Psoas muscle (tissue), 8 donors: Measurements from ENCODE around the gene PPP2R5A. TPM values are rescaled to one million over a fixed set of nuclear protein-coding genes. Genes with fewer than 3 reads are reported as not detected.
A peak's percentile ranks its signal among the peaks of the same experiment; 100 is the strongest.

Experiments
- ATAC-seq, 4 donors: fragments of 200-7000 bp; cut with Tn5 transposase; one replicate each; pipeline ENCODE4 v1.9.1; 2020; ENCODE audit warnings: moderate library complexity in 3 of 4, mild to moderate bottlenecking in 2 of 4
- DNase-seq, 2 donors: peaks; one replicate each; pipeline ENCODE4 v3.0.0-alpha.2; 2020
- H3K27ac ChIP-seq: fragments of 200-600 bp; one replicate; pipeline ENCODE4 v1.8.0; 2022
- H3K27me3 ChIP-seq, 3 donors: fragments of 200-600 bp in 1 of 3; one replicate each; pipeline versions ENCODE4 v1.6.1 to v1.8.0; 2013 to 2022; ENCODE audit warnings: low read length in 2 of 3, mild to moderate bottlenecking in 2 of 3, moderate library complexity in 1 of 3; ENCODE audit not compliant: insufficient read depth in 3 of 3
- H3K36me3 ChIP-seq, 2 donors: fragments of 200-600 bp in 1 of 2; one replicate each; pipeline versions ENCODE4 v1.6.1 to v1.8.0; 2013 to 2022; ENCODE audit warnings: low read depth in 1 of 2, mild to moderate bottlenecking in 1 of 2, moderate library complexity in 1 of 2; ENCODE audit not compliant: insufficient read depth in 1 of 2
- H3K4me1 ChIP-seq: fragments of 200-600 bp; one replicate; pipeline ENCODE4 v1.8.0; 2022
- H3K4me3 ChIP-seq: fragments of 200-600 bp; one replicate; pipeline ENCODE4 v1.8.0; 2022; ENCODE audit warnings: mild to moderate bottlenecking
- H3K9me3 ChIP-seq: fragments of 200-600 bp; one replicate; pipeline ENCODE4 v1.8.0; 2022
- WGBS, 3 donors: extraction: QIAGEN DNeasy Blood & Tissue Kit; methylation state at CpG; one replicate each; pipeline versions ENCODE4 v1.1.6 to v1.1.7; 2013; 5-methylcytosine and 5-hydroxymethylcytosine counted together
- intact Hi-C, 2 donors: fragments of 100-400 bp; cut with DNase I; formaldehyde crosslinking; loops; one replicate each; pipeline versions ENCODE4 v1.11.0 to v1.14.2; 2022
- polyA plus RNA-seq, 3 donors: library from polyadenylated mRNA; stranded (reverse); fragments of 200-250 nt; gene quantifications; one replicate each; pipeline ENCODE4 v1.2.3, GENCODE V29; 2013
- total RNA-seq, 4 donors: library from RNA; stranded (reverse); fragmentation: NEBNext Ultra II Directional in 2 of 4; extraction: Animal tissue kit (Norgen Biotek cat#: 25700) in 2 of 4; gene quantifications; one replicate each; pipeline versions ENCODE4 v1.2.1 to v1.2.4, GENCODE V29; 2021 to 2023
- TF ChIP-seq, protein P1 (sequence below): fragments of 200-600 bp; IDR thresholded peaks from one replicate; pipeline ENCODE4 v1.8.0; 2022; ENCODE audit warnings: antibody characterized with exemption
- donor health status: healthy with polysubstance abuse.
- donor health status: DM: no; HTN: no; CAD: no; lungs with moderate emphysema.
- donor health status: Bipolar disorder and iron deficiency.
- donor health status: healthy.
- donor health status: DM: yes; HTN: yes; CAD: no.
- donor health status: DM: no; HTN: no; CAD: no.
- donor health status: DM: no; HTN: no; CAD: no.
- donor health status: DM: yes; HTN: yes; CAD: no.

Gene PPP2R5A
- total and polyA plus RNA-seq, 7 donors: 27.7 to 55.1 (median 29.7) TPM

DNA sequence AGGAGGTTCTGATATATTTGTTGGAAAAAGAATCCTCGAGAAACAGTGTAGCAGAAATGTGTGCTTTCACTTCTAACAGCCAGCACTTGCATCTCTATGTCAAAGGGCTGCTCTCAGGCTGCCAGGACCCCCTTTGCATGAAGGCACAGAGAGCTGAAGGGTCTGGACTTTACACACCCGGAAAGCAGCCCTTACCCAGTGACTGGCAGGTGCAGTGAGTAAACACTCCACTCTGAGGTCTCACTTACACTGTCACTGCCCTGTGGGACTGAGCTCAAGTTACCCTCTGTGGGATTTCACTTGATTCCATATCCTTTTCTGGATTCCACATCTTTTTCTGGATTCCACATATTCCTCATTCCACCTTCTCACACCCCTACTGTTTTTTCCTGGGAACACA lies 40.8 kb upstream of the PPP2R5A start:
- TF ChIP-seq, protein P1, sequence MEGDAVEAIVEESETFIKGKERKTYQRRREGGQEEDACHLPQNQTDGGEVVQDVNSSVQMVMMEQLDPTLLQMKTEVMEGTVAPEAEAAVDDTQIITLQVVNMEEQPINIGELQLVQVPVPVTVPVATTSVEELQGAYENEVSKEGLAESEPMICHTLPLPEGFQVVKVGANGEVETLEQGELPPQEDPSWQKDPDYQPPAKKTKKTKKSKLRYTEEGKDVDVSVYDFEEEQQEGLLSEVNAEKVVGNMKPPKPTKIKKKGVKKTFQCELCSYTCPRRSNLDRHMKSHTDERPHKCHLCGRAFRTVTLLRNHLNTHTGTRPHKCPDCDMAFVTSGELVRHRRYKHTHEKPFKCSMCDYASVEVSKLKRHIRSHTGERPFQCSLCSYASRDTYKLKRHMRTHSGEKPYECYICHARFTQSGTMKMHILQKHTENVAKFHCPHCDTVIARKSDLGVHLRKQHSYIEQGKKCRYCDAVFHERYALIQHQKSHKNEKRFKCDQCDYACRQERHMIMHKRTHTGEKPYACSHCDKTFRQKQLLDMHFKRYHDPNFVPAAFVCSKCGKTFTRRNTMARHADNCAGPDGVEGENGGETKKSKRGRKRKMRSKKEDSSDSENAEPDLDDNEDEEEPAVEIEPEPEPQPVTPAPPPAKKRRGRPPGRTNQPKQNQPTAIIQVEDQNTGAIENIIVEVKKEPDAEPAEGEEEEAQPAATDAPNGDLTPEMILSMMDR: no peak
- H3K36me3 ChIP-seq: no peaks in the 10 kb centered on the region
- WGBS, 3 donors: 47 to 72% (median 69%) methylated on average over 2 of the region's 2 CpGs
- H3K9me3 ChIP-seq: no peaks in the 10 kb centered on the region
- DNase-seq: no peak
- no peak overlapping the region for H3K4me3 ChIP-seq
- peaks cover 16% of the 10 kb centered on the region for H3K4me1 ChIP-seq
- peak overlapping the region; percentile 8 for H3K27ac ChIP-seq
- ATAC-seq: peak in 3 of 4 donors; percentile 47 to 75 (median 59)
- intact Hi-C loops: no loop called here
- H3K27me3 ChIP-seq: no peaks in the 10 kb centered on the region

DNA sequence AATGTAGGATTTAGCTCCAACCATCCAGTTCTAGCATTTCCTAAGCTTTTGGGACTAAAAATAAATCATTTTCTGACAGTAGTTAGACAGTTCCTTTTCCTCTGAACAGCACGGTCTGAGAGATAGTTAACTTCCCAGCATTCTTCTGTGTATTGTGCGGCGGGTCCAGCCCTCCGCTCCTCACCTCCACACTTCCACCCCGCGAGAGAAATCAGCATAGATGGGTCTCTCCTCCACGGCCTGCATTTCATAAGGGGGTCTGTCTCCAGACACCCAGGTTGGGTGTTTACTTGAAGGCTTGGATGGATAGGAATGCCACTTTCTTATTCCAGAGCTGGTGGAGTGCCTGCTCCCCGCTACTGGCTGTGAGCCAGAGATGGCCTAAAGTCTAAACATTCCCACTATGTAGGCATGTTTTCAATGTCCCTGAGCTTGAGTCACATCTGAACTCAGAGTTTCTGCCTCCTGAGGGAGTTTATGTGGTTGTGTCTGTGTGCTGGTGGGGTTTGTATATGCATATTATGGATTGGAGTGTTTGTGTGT lies 38.0 kb upstream of the PPP2R5A start:
- intact Hi-C loops: no loop called here
- H3K4me3 ChIP-seq: no peak overlapping the region
- no peak overlapping the region for H3K27ac ChIP-seq
- no peaks in the 10 kb centered on the region for H3K9me3 ChIP-seq
- no peaks in the 10 kb centered on the region for H3K36me3 ChIP-seq
- H3K4me1 ChIP-seq: peaks cover 14% of the 10 kb centered on the region
- peak in 1 of 4 donors; percentile 33 for ATAC-seq
- TF ChIP-seq, protein P1: no peak
- WGBS, 3 donors: 60 to 69% (median 65%) methylated on average over 8 of the region's 8 CpGs
- no peaks in the 10 kb centered on the region for H3K27me3 ChIP-seq
- no peak for DNase-seq

DNA sequence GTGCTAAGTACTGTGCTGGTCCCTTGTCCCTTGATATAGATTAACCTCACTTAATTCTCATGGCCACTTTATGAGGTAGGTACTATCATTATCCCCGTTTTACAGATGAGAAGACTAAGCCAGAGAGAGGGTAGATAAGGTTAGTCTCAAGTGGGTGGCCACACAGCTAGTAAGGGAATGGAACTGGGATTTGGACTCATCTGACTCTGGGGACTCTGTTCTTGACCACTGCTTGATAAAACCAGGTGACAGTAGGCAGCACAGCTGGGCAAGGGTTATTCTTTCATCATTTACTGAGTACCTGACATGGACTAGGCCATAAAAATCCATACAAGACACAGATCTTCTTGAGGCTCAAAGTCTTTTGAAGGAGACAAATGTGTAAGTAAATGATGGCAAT lies 37.2 kb upstream of the PPP2R5A start:
- 88 to 92% (median 91%) methylated on average over 1 of the region's 1 CpG for WGBS, 3 donors
- Histone ChIP-seq H3K36me3 (no peaks in the 10 kb centered on the region), H3K27me3 (no peaks in the 10 kb centered on the region), H3K4me1 (peaks cover 8% of the 10 kb centered on the region), H3K9me3 (no peaks in the 10 kb centered on the region), H3K4me3 (no peak overlapping the region), H3K27ac (no peak overlapping the region)
- ATAC-seq: no peak
- TF ChIP-seq, protein P1: no peak
- DNase-seq: no peak
- intact Hi-C loops: no loop called here

DNA sequence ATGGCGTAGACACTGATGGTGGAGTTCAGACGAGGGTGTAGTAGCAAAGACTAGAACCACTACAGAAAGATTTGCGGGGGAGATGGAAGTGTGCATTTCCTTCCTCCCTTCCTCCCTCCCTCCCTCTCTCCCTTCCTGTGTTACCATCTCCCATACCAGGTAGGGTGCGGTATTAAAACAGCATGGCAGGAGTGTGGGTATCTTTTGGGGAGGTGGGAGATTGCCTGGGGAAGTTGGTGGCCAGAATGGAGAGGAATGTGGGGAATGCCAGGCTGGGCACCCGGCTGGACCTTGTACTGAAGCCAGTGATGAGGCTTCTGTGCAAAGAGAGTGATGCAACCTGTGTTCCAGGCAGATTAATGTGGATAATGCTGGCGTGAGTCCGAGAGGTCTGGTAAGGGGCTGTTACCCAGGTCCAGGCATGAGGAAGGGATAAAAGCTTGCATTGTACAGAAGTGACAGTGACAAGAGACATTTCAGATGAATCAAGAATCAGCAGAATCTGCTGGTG lies 30.3 kb upstream of the PPP2R5A start:
- H3K27ac ChIP-seq: no peak overlapping the region
- H3K9me3 ChIP-seq: no peaks in the 10 kb centered on the region
- TF ChIP-seq, protein P1: no peak
- WGBS, 3 donors: 60 to 69% (median 61%) methylated on average over 7 of the region's 7 CpGs
- no peak for DNase-seq
- no peaks in the 10 kb centered on the region for H3K4me1 ChIP-seq
- no peak for ATAC-seq
- intact Hi-C loops: no loop called here
- H3K4me3 ChIP-seq: no peak overlapping the region
- no peaks in the 10 kb centered on the region for H3K27me3 ChIP-seq
- H3K36me3 ChIP-seq: no peaks in the 10 kb centered on the region
